HuH-7 (cell line): ENCODE results near the gene CLCN6.
A peak's percentile ranks its signal among the peaks of the same experiment; 100 is the strongest.

Experiments
- DNase-seq: peaks from one replicate; pipeline ENCODE4 v3.0.0; 2011; ENCODE audit warnings: low spot score

Gene CLCN6

GRCh38 chr1:11780380-11781147, 25.4 kb upstream of the CLCN6 start:
- DNase-seq: no peak

- no peak for DNase-seq
Measured at GRCh38 chr1:11781297-11781696, 24.7 kb upstream of the CLCN6 start.

GRCh38 chr1:11782127-11782708, 23.8 kb upstream of the CLCN6 start:
- no peak for DNase-seq

GRCh38 chr1:11783556-11783955, 22.4 kb upstream of the CLCN6 start:
- DNase-seq: no peak

GRCh38 chr1:11784256-11784992, 21.6 kb upstream of the CLCN6 start:
- no peak for DNase-seq

GRCh38 chr1:11784993-11785769, 20.8 kb upstream of the CLCN6 start:
- DNase-seq: peak; percentile 93

GRCh38 chr1:11786168-11786567, 19.8 kb upstream of the CLCN6 start:
- no peak for DNase-seq

- DNase-seq: no peak
Measured at GRCh38 chr1:11787251-11787803, 18.7 kb upstream of the CLCN6 start.

GRCh38 chr1:11787804-11788436, 18.1 kb upstream of the CLCN6 start:
- no peak for DNase-seq

GRCh38 chr1:11788549-11789053, 17.4 kb upstream of the CLCN6 start:
- no peak for DNase-seq

- DNase-seq: no peak
Measured at GRCh38 chr1:11789126-11790067, 16.6 kb upstream of the CLCN6 start.

GRCh38 chr1:11790101-11790879, 15.7 kb upstream of the CLCN6 start:
- DNase-seq: no peak

GRCh38 chr1:11790880-11791715, 14.9 kb upstream of the CLCN6 start:
- DNase-seq: no peak

- DNase-seq: no peak
Measured at GRCh38 chr1:11792106-11792505, 13.9 kb upstream of the CLCN6 start.

GRCh38 chr1:11793819-11794218, 12.2 kb upstream of the CLCN6 start:
- DNase-seq: no peak

- no peak for DNase-seq
Measured at GRCh38 chr1:11794446-11795237, 11.3 kb upstream of the CLCN6 start.

GRCh38 chr1:11795238-11795890, 10.6 kb upstream of the CLCN6 start:
- DNase-seq: no peak
